DMS 273 (cell line): ENCODE measurements around the gene TDRKH.
"Not testable (repeated sequence)": the region's sequence is repeated elsewhere in the genome, so short reads cannot be mapped to it uniquely, and the experiment has no call there.

ENCODE experiments used
- DNase-seq: peaks from one replicate; lab custom pipeline; 2025; ENCODE audit not compliant: unreplicated experiment; lab: John Stamatoyannopoulos, UW

The TDRKH gene

GRCh38 chr1:151803164-151803563, 12.9 kb upstream of the TDRKH start:
- DNase-seq = no peak

- no peak for DNase-seq
Measured at GRCh38 chr1:151802372-151802771, 12.1 kb upstream of the TDRKH start.

DNA sequence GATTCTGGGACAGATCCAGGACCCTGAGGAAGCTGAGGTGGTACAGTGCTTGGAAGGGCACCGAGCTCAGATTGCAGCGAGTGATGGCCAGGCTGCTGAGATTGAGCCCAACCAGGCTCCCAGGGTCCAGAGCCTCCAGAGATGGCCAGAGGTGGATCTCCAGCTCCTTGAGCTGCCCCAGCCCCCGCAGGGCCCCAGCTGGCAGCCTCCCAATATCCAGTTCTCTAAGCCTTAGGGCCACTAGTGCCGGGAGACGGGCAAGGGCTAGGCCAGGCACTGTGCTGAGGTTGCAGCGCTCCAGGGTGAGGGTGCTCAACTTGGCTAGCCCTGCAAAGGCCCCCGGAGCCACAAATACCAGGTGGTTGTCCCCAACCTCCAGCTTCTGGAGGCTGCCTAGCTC, 11.5 kb upstream of the TDRKH start:
- no peak for DNase-seq

- DNase-seq = no peak
Measured at GRCh38 chr1:151801310-151801820, 11.1 kb upstream of the TDRKH start.

DNA sequence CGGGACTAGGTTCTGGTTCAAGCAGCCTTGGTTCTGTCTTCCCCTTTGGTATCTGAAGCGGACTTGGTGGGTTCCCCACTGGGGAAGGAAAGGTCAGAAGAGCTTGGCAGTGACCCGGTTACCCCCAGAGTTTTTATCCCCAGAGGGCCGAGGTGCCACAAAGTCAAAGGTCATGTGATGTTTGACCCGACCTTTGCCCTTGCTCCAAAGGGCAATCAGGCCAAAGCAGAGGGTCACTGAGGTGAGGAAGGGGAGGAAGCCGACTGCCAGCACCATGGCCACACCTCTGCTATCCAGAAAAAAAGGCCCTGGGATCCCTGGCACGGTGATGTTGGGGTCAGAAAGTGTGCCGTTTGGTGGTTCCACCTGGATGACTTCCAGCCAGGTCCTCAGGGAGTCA, 10.5 kb upstream of the TDRKH start:
- no peak for DNase-seq

GRCh38 chr1:151799179-151800022, 9.1 kb upstream of the TDRKH start:
- no peak for DNase-seq

- no peak for DNase-seq
Measured at GRCh38 chr1:151798571-151798970, 8.3 kb upstream of the TDRKH start.

GRCh38 chr1:151790940-151791651, 796 bp upstream of the TDRKH start:
- DNase-seq = peak; percentile 56

GRCh38 chr1:151787689-151788088, 2.6 kb downstream of the TDRKH start:
- no peak for DNase-seq

DNA sequence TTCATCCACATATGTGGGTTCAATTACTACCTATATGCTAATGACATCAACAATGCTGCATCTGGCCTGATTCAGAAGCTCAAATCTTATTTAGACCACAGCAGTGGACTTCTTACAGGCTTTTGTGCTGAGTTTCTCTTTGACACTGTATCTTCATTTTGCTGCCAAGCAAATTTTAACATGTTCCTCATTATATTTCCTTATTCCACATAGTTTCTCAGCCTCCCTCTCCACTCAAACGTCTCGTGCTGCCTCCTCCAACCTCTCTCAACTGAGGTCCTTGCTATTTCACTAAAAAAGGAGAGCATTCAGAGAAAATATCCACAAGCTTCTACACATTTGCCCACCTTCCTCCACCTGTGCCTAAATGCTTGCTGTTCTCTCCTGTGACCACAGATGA, 6.5 kb downstream of the TDRKH start:
- DNase-seq = no peak

- DNase-seq = no peak
Measured at GRCh38 chr1:151782741-151783140, 7.6 kb downstream of the TDRKH start.

DNA sequence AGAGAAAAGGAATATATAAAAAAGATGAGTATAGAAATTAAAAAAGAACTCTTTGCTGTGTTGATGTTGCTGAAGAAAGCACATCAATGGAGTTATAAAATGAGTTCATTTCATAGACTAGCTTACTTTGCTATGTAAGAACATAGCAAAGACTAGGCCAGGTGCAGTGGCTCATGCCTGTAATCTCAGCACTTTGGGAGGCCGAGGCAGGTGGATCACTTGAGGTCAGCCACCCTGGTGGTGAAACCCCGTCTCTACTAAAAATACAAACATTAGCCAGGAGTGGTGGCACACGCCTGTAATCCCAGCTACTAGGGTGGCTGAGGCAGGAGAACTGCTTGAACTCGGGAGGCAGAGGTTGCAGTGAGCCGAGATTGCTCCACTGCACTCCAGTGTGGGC, 8.3 kb downstream of the TDRKH start:
- DNase-seq = not testable (repeated sequence)

DNA sequence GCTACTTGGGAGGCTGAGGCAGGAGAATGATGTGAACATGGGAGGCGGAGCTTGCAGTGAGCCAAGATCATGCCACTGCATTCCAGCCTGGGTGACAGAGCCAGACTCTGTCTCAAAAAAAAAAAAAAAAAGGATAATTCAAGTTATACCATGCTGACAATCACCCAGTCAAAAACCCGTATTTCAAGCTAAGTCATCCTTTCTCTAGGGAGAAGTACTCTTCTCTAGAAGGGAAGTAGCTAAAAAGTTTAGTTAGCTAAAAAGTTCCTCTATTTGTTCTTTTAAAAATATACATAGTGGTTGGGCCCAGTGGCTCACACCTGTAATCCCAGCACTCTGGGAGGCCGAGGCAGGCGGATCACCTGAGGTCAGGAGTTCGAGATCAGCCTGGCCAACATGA, 9.6 kb downstream of the TDRKH start:
- DNase-seq = not testable (repeated sequence)

DNA sequence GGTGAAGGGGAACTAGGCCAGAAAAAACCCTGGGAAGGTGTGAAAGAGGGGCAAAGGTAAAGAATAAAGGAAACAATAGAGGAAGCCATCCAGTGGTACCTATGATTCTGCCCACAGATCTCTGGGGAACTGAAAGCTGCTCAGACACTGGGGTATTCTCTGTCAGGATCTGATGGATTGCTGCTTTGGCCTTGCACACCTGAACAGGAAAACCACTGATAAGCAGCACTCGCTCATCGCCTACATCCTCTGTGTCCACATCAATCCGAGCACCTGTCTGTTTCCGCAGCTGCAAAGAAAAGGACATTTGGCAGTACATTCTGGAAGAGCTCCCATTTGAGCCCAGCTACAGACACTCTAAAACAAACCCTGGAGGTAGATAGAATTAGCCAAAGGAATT, 10.4 kb downstream of the TDRKH start:
- DNase-seq = no peak

DNA sequence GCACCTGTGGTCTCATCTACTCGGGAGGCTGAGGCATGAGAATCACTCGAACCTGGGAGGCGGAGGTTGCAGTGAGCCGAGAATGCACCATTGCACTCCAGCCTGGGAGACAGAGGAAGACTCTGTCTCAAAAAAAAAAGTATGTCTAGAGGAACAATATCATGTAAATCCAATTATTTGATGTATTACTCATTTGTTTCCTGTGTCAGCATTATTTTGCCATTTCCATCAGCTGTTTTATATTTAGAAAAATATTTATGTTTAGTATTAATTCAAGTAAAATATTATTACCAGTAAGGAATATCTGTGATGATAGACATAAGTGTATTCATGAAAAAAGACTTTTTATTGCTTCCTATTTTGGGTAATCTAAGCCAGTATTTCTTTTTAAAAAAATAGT, 13.0 kb downstream of the TDRKH start:
- DNase-seq = no peak

GRCh38 chr1:151776665-151777062, 13.6 kb downstream of the TDRKH start:
- DNase-seq = no peak

DNA sequence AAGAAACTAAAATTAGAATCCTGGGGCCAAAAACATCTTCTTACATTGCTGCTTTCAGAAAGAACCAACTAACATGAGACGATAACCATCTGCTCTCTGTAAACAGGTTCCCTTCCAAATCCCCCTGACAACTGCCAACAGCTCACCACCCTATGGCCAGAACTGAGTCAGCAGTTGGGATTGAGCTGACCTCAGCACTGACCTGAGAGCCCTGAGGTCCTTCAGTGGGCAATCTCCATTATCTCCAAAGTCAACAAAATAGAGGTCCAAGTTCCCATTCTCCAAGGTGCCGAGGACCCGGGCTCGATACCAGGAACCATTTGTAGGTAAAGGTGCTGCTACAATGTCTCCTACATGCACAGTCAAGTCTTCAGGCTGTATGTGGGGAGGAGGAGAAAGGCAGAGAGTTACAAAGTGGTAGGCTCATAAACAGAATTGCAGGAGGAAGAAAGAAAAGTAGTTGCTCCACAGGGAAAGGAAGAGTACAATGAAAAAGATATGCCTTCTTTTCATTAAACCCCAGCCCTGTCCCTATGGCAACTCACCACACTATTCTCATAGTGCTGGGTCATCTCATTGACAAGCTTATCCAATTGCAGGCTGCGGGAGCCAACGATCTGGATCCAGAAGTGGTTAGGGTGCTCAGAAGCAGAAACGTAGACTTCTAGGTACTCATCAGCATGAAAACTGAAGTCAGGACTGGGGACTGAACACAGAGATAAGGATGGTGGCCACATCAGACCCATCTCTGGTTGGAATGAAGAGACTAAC, 14.2 kb downstream of the TDRKH start:
- no peak for DNase-seq

- no peak for DNase-seq
Measured at GRCh38 chr1:151774256-151774922, 15.9 kb downstream of the TDRKH start.

GRCh38 chr1:151773702-151774101, 16.6 kb downstream of the TDRKH start:
- DNase-seq = no peak

- DNase-seq = not testable (repeated sequence)
Measured at GRCh38 chr1:151769270-151769669, 21.0 kb downstream of the TDRKH start.
